D721Med (cell line): ENCODE data around the gene CPVL.

Experiments used
- DNase-seq: peaks from one replicate; pipeline ENCODE4 v3.0.0; 2011; ENCODE audit warnings: low spot score; ENCODE audit not compliant: insufficient read length
- FAIRE-seq: peaks from 2 replicates; lab custom pipeline; 2011; peaks lifted over from hg19 to GRCh38; lab: Jason Lieb, UNC
- CTCF ChIP-seq: IDR thresholded peaks from 2 replicates; pipeline ENCODE4 v1.5.1; 2012; ENCODE audit warnings: mild to moderate bottlenecking, control low read depth; ENCODE audit not compliant: insufficient read depth; ENCODE audit errors: missing control alignments

CPVL gene

GRCh38 chr7:28964056-28964455, 182.3 kb downstream of the CPVL start:
- FAIRE-seq (no peak), DNase-seq (no peak)
- no peak for TF ChIP-seq CTCF

GRCh38 chr7:28961972-28962371, 184.4 kb downstream of the CPVL start:
- TF ChIP-seq CTCF = no peak
- DNase-seq (no peak), FAIRE-seq (no peak)

- no peak for FAIRE-seq
- TF ChIP-seq CTCF = no peak
These were observed 186.1 kb downstream of the CPVL start for GRCh38 chr7:28960071-28960840.

GRCh38 chr7:28958980-28959347, 187.4 kb downstream of the CPVL start:
- FAIRE-seq = no peak
- TF ChIP-seq CTCF = no peak
- DNase-seq = no peak

More at GRCh38 chr7:28960071-28960840, 186.1 kb downstream of the CPVL start:
- no peak for DNase-seq

- TF ChIP-seq CTCF = no peak
- DNase-seq (no peak), FAIRE-seq (no peak)
These were observed 187.9 kb downstream of the CPVL start, which contains the start of gene TRIL for GRCh38 chr7:28958235-28958979. Gene TRIL, minus strand, starts transcription at chr7:28958330. Its CDS starts 284 bp downstream, at chr7:28958046.

GRCh38 chr7:28957751-28958234, 188.5 kb downstream of the CPVL start:
- FAIRE-seq = no peak
- no peak for TF ChIP-seq CTCF
- DNase-seq = no peak
